LoVo (cell line): ENCODE data around the gene LPIN1.

ENCODE experiments used
- DNase-seq: peaks from one replicate; pipeline ENCODE4 v3.0.0-alpha.2; 2016; ENCODE audit warnings: low spot score

LPIN1 gene

DNA sequence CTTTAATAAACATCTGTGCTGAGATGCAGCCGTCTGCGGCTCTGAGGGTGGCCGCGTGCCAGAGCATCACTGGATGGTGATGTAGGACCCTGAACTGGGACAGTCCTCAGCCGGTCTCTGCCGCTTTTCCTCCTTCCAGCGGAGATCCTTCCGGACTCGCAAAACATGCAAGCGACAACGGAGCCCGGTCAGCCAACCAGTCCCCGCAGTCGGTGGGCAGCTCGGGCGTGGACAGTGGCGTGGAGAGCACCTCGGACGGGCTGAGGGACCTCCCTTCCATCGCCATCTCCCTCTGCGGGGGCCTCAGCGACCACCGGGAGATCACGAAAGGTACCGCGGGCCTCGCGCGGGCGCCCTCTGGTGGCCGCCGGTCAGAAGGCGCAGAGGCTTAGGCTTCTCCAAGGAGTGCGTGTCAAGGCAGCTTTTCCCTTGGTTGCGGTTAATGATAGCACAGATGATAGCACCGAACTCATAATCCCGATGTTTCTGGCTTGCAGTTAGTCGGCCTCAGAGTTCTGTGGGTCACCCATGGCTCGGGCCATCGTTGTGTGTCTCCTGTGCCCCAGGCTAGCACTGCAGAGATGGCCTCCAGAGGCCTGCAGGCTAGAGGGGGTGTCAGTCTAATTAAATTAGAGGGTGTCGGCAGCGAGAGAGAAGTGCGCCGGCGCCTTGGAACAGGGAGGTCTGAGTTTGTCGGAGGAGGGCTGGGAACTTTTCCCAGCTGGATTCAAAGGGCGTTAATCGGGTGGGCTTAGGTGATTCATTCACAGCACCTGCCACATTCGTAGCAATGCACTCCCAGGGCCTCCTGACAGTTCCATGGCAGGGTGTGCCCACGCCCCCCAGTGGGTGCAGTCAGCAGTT, 38.5 kb downstream of the LPIN1 start:
- no peak for DNase-seq

- DNase-seq, result no peak
These were observed 39.1 kb downstream of the LPIN1 start for GRCh38 chr2:11785611-11785940.

- no peak for DNase-seq
These were observed 39.8 kb downstream of the LPIN1 start for GRCh38 chr2:11786191-11786590.

DNA sequence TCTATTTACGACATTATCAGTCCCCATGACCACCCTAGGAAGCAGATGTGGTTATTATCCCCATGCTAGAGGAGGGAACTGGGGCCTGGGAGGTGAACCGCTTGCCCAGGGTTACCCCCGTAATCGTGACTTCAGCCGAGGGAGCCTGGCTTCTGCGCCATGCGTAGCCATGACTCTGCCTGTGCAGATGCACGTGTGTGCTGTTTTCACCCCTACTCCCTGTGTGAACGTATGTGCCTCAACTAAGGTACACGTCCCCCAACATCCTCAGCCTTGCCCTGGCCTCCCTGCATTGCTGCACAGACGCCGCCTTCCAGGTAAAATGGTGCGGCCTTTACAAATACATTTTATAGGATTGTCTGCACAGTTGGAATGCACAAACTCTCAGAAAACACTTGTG, 40.2 kb downstream of the LPIN1 start:
- no peak for DNase-seq

GRCh38 chr2:11787991-11788390, 41.6 kb downstream of the LPIN1 start:
- DNase-seq, result no peak

DNA sequence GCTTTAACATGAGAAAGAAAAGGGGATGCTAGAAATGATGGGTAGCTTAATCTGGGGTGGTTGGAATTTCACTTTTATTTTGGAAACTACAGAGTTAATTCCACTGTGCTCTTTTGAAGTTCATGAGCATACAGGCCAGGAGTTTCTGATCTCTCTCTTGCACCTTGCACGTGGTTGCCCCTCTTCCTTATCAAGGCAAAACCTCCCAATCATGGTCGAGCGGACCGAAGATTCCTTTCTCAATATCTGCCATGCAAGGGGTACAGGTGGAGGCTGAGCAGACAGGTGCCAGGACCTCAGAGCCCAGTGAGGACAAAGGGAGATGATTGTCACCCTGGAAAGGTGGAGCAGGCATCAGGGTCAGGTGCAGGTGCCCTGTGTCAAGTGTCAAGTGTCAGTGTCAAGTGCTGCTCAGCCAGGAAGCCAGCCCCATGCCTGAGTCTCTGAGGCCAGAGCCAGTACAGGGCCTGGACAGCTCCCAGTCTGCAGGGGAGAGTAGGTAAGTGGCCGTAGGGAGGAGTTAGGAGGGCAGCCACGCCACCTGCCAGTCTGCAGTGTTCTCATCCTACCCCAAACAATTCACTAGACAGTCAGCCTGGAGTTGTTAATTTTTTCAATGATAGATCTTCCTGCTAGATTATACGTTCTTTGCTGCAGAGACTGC, 42.2 kb downstream of the LPIN1 start:
- no peak for DNase-seq

DNA sequence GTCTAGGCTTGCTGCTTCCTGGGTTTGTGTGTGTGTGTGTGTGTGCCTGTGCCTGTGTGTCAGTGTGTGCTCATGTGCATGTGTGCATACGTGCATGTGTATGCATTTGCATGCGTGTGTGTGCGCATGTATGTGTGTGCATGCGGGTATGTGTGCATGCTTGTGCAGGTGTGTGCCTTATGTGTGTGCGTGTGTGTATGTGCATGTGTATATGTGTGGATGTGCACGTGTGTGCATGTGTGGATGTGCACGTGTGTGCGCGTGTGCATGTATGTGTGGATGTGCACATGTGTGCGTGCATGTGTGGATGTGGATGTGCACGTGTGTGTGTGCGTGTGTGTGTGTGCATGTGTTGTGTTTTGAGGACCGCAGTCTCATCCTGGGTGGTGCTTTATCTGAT, 42.8 kb downstream of the LPIN1 start:
- DNase-seq, result no peak

DNA sequence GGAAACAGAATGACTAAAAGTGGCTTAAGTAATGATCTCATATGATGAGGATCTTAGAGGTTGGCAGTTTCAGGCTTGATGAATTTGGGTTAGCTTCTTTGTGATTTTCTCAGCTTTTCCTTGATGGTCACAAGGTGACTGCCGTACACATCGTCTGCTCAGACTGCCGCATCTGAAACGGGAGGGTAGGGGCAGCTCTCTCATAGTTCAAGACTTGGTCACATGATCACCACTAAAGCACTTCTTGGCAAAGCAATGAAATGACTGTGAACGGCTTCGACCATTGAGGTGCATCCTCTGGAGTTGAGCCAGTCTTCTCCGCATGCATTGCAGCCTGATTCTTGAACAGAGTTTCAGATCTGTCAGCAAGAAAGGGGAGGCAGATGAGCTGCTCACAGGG, 43.8 kb downstream of the LPIN1 start:
- DNase-seq, result no peak

DNA sequence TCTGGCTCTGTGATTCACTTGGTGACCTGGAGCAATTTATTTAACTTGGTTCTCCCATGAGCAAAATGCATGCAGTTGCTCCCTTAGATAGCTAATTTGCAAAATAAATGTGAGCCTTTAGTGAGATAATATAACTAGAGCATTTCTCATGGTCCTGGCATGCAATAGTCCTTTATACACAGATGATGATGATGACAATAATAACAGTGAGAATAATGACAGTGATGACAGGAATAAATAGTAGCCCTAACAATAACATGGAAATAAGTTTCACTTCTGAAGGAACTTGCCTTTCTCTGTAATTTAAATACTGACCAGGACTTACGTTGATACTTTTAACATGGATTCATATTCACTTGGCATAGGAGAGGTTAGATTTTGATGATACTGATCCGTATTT, 49.2 kb downstream of the LPIN1 start:
- no peak for DNase-seq

GRCh38 chr2:11796190-11797171, 50.0 kb downstream of the LPIN1 start:
- DNase-seq, result no peak

GRCh38 chr2:11797846-11798245, 51.4 kb downstream of the LPIN1 start:
- DNase-seq, result no peak

DNA sequence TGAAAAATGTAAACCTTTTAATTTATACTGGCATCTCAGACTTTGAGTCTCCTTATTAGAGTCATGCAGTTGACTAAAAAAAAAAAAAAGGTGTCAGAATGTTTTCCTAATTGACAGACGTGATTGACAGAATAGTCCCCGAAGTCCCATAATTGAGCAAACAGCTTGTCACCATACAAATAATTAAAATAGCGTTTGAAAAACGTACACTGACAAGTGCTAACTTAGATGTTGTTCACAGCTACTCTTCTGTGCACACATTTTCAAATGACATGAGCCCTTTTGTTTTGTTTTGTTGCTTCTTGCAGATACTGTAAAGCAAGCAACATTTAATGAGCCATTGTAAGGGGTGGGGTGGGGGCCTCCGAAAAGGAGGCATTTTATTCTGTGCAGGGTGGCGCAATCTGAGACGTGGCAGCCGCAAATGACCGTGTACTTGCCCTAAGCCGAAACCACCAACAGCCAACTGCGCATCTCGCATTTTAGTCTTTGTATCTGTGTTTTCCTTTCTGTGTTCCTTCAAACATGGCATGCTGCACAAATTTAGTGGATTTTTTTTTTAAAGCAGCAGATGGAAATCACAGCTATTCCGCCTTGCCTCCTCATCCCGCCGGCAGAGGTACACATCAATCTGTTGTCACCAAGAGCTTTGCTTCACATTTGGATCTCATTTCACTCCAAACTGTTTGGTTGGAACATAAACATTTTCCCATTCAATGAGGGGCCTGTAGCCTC, 52.4 kb downstream of the LPIN1 start:
- no peak for DNase-seq

DNA sequence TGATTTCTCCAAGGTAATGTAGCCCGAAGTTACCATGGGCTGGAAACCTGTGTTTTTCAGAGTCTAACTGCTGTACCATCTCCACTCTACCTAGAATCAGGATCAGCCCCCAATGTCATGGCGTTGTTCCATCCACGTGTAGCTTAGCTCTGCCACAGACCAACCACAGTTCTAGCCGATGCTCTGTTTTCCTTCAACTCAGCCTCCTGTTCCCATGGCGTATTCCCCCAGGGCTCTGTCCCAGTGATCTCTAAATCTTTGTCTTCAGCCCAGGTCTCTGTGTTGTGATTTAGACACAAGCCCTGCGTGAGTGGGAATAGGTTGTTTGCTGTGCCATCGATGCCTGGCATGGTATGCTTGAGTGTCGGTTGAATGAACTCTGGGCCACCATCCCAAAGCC, 53.4 kb downstream of the LPIN1 start:
- no peak for DNase-seq

- DNase-seq, result no peak
These were observed 56.4 kb downstream of the LPIN1 start for GRCh38 chr2:11802782-11803191.

GRCh38 chr2:11805024-11805423, 58.6 kb downstream of the LPIN1 start:
- no peak for DNase-seq

- no peak for DNase-seq
These were observed 59.5 kb downstream of the LPIN1 start for GRCh38 chr2:11805920-11806319.

- DNase-seq, result no peak
These were observed 61.0 kb downstream of the LPIN1 start for GRCh38 chr2:11807156-11808015.

DNA sequence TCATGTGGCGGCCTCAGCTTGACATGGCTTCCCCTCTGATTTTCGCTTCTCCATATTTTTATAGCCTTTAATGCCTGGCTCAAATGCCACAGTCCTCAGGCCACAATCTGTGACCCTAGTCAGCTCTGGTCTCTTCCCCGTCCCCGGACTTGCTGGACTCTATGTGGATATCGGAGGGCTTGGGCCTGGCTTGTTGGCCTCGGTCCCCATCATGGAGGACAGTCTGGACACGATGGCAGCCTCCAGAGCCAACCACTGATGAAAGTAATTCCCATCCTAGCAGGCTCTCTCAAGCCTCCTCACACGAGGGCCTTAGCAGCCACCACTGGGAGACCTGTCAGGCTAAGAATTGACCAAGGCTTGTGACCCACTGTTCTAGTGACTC, 61.6 kb downstream of the LPIN1 start:
- DNase-seq, result no peak

DNA sequence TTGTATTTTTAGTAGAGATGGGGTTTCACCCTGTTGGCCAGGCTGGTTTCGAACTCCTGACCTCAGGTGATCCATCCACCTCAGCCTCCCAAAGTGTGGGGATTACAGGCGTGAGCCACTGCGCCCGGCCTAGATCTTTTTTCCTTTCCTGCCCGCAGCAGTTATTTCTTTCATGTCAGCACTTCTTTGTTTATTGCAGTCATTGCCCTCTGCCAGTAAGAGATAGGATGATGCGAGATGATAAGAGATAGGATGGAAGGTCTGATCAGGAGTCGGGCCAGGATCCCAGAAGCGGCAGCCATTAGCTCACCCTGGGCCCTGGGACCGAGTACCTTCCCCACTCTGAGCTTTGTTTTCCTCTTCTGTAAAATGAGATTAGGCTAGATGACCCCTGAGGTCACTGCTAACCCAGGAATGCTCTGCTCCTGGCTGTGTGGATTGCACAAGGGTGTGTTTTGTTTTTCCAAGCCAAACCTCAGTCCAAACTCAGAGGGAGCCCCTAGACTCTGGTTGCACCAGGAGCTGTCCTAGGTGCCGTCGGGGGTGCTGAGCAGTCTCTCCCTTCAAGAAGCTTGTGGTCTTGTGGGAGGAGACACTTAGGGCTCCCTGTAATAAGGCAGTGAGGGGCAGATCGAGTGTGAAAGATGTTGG, 63.3 kb downstream of the LPIN1 start:
- no peak for DNase-seq

DNA sequence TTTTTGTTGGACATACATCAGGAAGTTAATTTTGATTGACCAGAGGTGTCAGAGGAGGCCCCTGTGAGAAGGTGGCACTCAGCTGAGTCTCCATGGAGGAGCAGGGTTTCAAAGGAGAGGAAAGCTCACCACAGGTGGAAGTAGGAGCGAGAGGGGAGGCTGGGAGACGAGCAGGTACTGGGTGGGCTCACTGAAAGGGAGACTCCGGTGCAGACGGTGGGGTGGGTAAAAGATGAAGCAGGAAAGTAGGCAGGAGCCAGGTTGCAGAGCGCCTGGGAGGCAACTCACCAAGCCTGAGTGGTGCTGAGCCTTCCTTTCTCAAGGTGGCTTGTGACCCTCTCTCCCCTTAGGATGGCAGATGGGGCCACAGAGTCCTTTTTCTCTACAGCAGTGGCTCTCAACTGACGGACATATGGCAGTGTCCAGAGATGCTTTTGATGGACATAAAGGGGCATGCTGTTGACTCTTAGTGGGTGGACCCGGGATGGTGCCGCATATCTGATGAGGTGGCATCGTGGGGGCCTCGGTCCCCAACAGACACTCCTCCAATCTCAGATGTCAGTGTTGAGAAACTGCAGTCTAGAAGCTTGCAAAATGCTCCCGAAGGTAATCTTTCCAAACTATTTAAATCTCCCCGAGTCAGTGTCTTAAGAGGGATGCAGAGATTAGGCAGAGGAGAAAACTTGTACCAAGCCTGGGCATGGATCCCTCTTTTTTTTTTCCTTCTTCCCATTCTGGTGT, 64.0 kb downstream of the LPIN1 start:
- DNase-seq, result no peak
